Liver (tissue), 3 donors: ENCODE data around the gene STRA6.

Experiments
- ATF3 ChIP-seq: IDR thresholded peaks from 2 replicates; pipeline ENCODE4 v1.6.1; 2016; ENCODE audit warnings: antibody characterized with exemption
- CTCF ChIP-seq: fragments of 150-350 bp; IDR thresholded peaks from 2 replicates; pipeline ENCODE4 v1.5.1; 2017; ENCODE audit warnings: improper control_type of control experiment, low read depth, low read length; ENCODE audit not compliant: missing input control
- GABPA ChIP-seq, 2 donors: IDR thresholded peaks in 1 of 2; conservative IDR thresholded peaks in 1 of 2; 2 replicates each; pipeline ENCODE4 v1.6.1; 2016; ENCODE audit warnings: antibody characterized with exemption in 2 of 2, mild to moderate bottlenecking in 1 of 2, moderate library complexity in 1 of 2
- JUND ChIP-seq, 2 donors: IDR thresholded peaks; 2 replicates each; pipeline ENCODE4 v1.6.1; 2016; ENCODE audit warnings: antibody characterized with exemption in 2 of 2
- RAD21 ChIP-seq, 2 donors: IDR thresholded peaks; 2 replicates each; pipeline ENCODE4 v1.6.1; 2016; ENCODE audit warnings: antibody characterized with exemption in 2 of 2, mild to moderate bottlenecking in 2 of 2
- TAF1 ChIP-seq: conservative IDR thresholded peaks from 2 replicates; pipeline ENCODE4 v1.6.1; 2016; ENCODE audit warnings: antibody characterized with exemption, mild to moderate bottlenecking
- ZBTB33 ChIP-seq: IDR thresholded peaks from 2 replicates; pipeline ENCODE4 v1.6.1; 2016; ENCODE audit warnings: antibody characterized with exemption
- TF ChIP-seq, protein P1 (sequence below): IDR thresholded peaks from 2 replicates; pipeline ENCODE4 v1.6.1; 2016; ENCODE audit warnings: antibody characterized with exemption
- donor health status: healthy.
- donor health status: healthy.

DNA sequence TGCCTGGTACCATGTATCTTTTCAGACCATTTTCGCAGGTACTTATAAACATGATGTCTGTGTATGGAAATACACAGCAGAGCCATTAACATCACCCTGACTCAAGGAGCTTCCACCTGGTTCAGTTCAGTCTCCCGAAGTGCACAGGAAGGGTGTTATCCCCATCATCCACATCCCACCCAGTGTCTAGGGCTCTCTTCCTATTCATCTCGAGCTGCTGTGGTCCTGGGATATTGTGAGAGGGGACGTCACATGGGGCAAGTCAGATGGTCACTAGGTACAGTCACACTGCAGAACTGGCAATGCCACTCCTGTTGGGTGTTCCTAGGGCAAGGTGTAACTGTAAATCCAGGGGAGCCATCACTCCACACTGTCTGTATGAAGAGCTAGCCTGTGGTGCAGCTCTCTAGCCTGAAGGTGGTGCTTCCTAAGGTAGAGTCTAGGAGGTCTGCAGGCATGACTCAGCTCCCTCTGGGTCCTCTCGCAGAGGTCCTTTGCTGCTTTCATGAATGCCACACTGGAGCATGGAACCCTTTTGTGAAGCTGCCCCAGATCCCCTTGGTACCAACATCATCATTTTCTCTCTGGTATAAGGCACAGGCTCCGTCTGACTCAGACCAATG lies 58.3 kb downstream of the STRA6 start:
- TF ChIP-seq JUND (IDR thresholded peaks at IDR 0.05) (no peak), CTCF (no peak), RAD21 (IDR thresholded peaks at IDR 0.05) (no peak), GABPA (IDR thresholded peaks at IDR 0.05 in 1 of 2, conservative IDR thresholded peaks at IDR 0.05 in 1 of 2) (no peak), ZBTB33 (no peak), TAF1 (no peak), ATF3 (no peak)
- TF ChIP-seq, protein P1, sequence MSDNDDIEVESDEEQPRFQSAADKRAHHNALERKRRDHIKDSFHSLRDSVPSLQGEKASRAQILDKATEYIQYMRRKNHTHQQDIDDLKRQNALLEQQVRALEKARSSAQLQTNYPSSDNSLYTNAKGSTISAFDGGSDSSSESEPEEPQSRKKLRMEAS, result no peak
